H1 (cell line): ENCODE measurements around the gene KIF1B. TPM values are rescaled to one million over a fixed set of nuclear protein-coding genes. Genes with fewer than 3 reads are reported as not detected.

Source experiments
- CTCF ChIA-PET: fragments of 300-600 bp; sonication (Branson Sonifier 250); formaldehyde crosslinking; loops from one replicate; lab custom pipeline; 2021; ENCODE audit not compliant: partially characterized antibody; lab: Charles Lee
- POLR2A ChIA-PET: fragments of 300-600 bp; sonication (Branson Sonifier 250); formaldehyde crosslinking; loops from one replicate; lab custom pipeline; 2021; ENCODE audit warnings: inconsistent platforms; ENCODE audit not compliant: partially characterized antibody; lab: Charles Lee
- DNase-seq, 2 experiments: peaks; one replicate each; pipeline versions ENCODE4 v3.0.0 to v3.0.0-alpha.2; 2010 to 2022; ENCODE audit warnings: low spot score in 2 of 2, low read depth in 1 of 2, mixed read lengths in 1 of 2
- FAIRE-seq: peaks from 2 replicates; lab custom pipeline; 2011; peaks lifted over from hg19 to GRCh38; lab: Jason Lieb, UNC
- H2AFZ ChIP-seq: 2 replicates; pipeline ENCODE4 v1.8.1; 2012; ENCODE audit warnings: low read length, inconsistent platforms
- H2AK5ac ChIP-seq: 2 replicates; pipeline ENCODE4 v1.6.1; 2013; ENCODE audit warnings: low read depth, low read length
- H2BK120ac ChIP-seq: replicated peaks from 2 replicates; pipeline ENCODE3; 2013; ENCODE audit warnings: low read depth, low read length, inconsistent platforms
- H2BK12ac ChIP-seq: 2 replicates; pipeline ENCODE4 v1.6.1; 2013; ENCODE audit warnings: low read depth, low read length
- H2BK15ac ChIP-seq: 2 replicates; pipeline ENCODE4 v1.6.1; 2013; ENCODE audit warnings: low read length
- H2BK20ac ChIP-seq: 2 replicates; pipeline ENCODE4 v1.6.1; 2013; ENCODE audit warnings: low read length
- H2BK5ac ChIP-seq: 2 replicates; pipeline ENCODE4 v1.6.1; 2013; ENCODE audit warnings: low read depth, low read length
- H3K14ac ChIP-seq: 2 replicates; pipeline ENCODE4 v1.6.1; 2013; ENCODE audit warnings: inconsistent platforms; ENCODE audit not compliant: insufficient read length
- H3K18ac ChIP-seq: 2 replicates; pipeline ENCODE4 v1.6.1; 2013; ENCODE audit warnings: low read length; ENCODE audit errors: extremely low read depth
- H3K23ac ChIP-seq: 2 replicates; pipeline ENCODE4 v1.6.1; 2013; ENCODE audit warnings: inconsistent platforms; ENCODE audit not compliant: insufficient read length
- H3K23me2 ChIP-seq: 2 replicates; pipeline ENCODE4 v1.6.1; 2013; ENCODE audit warnings: low read depth, low read length
- H3K27ac ChIP-seq: 2 replicates; pipeline ENCODE4 v1.6.1; 2011; ENCODE audit warnings: low read depth, low read length, inconsistent platforms
- H3K27me3 ChIP-seq, 4 experiments: replicated peaks in 1 of 4; 1 replicate in 1 of 4; 2 replicates in 3 of 4; pipeline versions ENCODE4 v1.6.1 to v1.8.1; 2011 to 2013; ENCODE audit warnings: low read length in 3 of 4, mild to moderate bottlenecking in 3 of 4, inconsistent platforms in 2 of 4, mixed read lengths in 2 of 4, moderate library complexity in 1 of 4; ENCODE audit not compliant: control insufficient read depth in 3 of 4, insufficient read depth in 3 of 4; ENCODE audit errors: extremely low read depth in 1 of 4
- H3K36me3 ChIP-seq, 4 experiments: 2 replicates each; pipeline versions ENCODE4 v1.6.1 to v1.8.1; 2011 to 2013; ENCODE audit warnings: mild to moderate bottlenecking in 4 of 4, low read length in 3 of 4, moderate library complexity in 2 of 4, control low read depth in 1 of 4, inconsistent platforms in 1 of 4; ENCODE audit not compliant: insufficient read depth in 4 of 4, control insufficient read depth in 2 of 4
- H3K4ac ChIP-seq: replicated peaks from 2 replicates; pipeline ENCODE3; 2013; ENCODE audit warnings: low read length, low read depth, mixed read lengths, inconsistent platforms; ENCODE audit not compliant: insufficient read length
- H3K4me1 ChIP-seq, 4 experiments: replicated peaks in 1 of 4; 1 replicate in 1 of 4; 2 replicates in 3 of 4; pipeline versions ENCODE4 v1.6.1 to v1.8.1; 2011 to 2013; ENCODE audit warnings: low read length in 3 of 4, inconsistent platforms in 2 of 4, mixed read lengths in 1 of 4; ENCODE audit not compliant: insufficient read depth in 4 of 4, control insufficient read depth in 3 of 4
- H3K4me2 ChIP-seq, 2 experiments: 2 replicates each; pipeline versions ENCODE4 v1.6.1 to v1.8.1; 2011 to 2013; ENCODE audit warnings: low read depth in 2 of 2, low read length in 2 of 2, control low read depth in 1 of 2, inconsistent platforms in 1 of 2, mild to moderate bottlenecking in 1 of 2; ENCODE audit not compliant: insufficient read depth in 1 of 2
- H3K4me3 ChIP-seq, 4 experiments: fragments of 200-600, 300-600 bp in 1 of 4; sonication (generic), shearing (Covaris generic), sonication (Bioruptor Twin) in 1 of 4; 2 replicates each; pipeline versions ENCODE4 v1.5.1 to v1.8.1; 2011 to 2016; ENCODE audit warnings: low read length in 4 of 4, low read depth in 3 of 4, control low read depth in 2 of 4, inconsistent platforms in 2 of 4, mild to moderate bottlenecking in 2 of 4, mixed read lengths in 1 of 4, moderate library complexity in 1 of 4; ENCODE audit not compliant: insufficient read depth in 2 of 4; ENCODE audit errors: extremely low read depth in 1 of 4
- H3K56ac ChIP-seq: replicated peaks from 2 replicates; pipeline ENCODE3; 2013; ENCODE audit warnings: low read depth, mild to moderate bottlenecking, mixed read lengths, low read length, inconsistent platforms; ENCODE audit not compliant: insufficient read length
- H3K79me1 ChIP-seq: 2 replicates; pipeline ENCODE4 v1.6.1; 2013; ENCODE audit warnings: low read depth, low read length, control low read depth
- H3K79me2 ChIP-seq, 2 experiments: 2 replicates each; pipeline versions ENCODE4 v1.6.1 to v1.8.1; 2012 to 2013; ENCODE audit warnings: low read length in 2 of 2, mild to moderate bottlenecking in 2 of 2, inconsistent platforms in 1 of 2; ENCODE audit not compliant: insufficient read depth in 2 of 2, control insufficient read depth in 1 of 2
- H3K9ac ChIP-seq, 4 experiments: replicated peaks in 1 of 4; 1 replicate in 1 of 4; 2 replicates in 3 of 4; pipeline versions ENCODE4 v1.6.1 to v1.8.1; 2011 to 2013; ENCODE audit warnings: low read depth in 3 of 4, low read length in 3 of 4, control low read depth in 2 of 4, mild to moderate bottlenecking in 2 of 4, moderate library complexity in 2 of 4, inconsistent platforms in 1 of 4; ENCODE audit errors: extremely low read depth in 1 of 4
- H3K9me3 ChIP-seq, 2 experiments: 2 replicates each; pipeline versions ENCODE4 v1.6.1 to v1.8.1; 2012 to 2013; ENCODE audit warnings: mild to moderate bottlenecking in 2 of 2, moderate library complexity in 2 of 2, control low read depth in 1 of 2, inconsistent platforms in 1 of 2, low read depth in 1 of 2, low read length in 1 of 2, mixed read lengths in 1 of 2; ENCODE audit not compliant: insufficient read depth in 2 of 2
- H4K20me1 ChIP-seq, 2 experiments: replicated peaks in 1 of 2; 2 replicates each; pipeline versions ENCODE3 to v1.8.1; 2011 to 2013; ENCODE audit warnings: inconsistent platforms in 2 of 2, low read length in 2 of 2, mild to moderate bottlenecking in 1 of 2; ENCODE audit not compliant: insufficient read depth in 2 of 2, control insufficient read depth in 1 of 2
- H4K5ac ChIP-seq: 2 replicates; pipeline ENCODE4 v1.6.1; 2013; ENCODE audit warnings: low read length, low read depth, mixed read lengths, inconsistent platforms; ENCODE audit not compliant: insufficient read length
- H4K8ac ChIP-seq: 2 replicates; pipeline ENCODE4 v1.8.0; 2013; ENCODE audit warnings: mild to moderate bottlenecking, moderate library complexity, low read length, inconsistent platforms; ENCODE audit not compliant: insufficient read depth; ENCODE audit errors: extremely low read depth
- H4K91ac ChIP-seq: replicated peaks from 2 replicates; pipeline ENCODE3; 2013; ENCODE audit warnings: low read length, mixed read lengths, inconsistent platforms; ENCODE audit not compliant: insufficient read length
- KDM1A ChIP-seq: fragments of 200-600, 300-600 bp; sonication (generic); IDR thresholded peaks from 2 replicates; pipeline ENCODE4 v1.7.1; 2016; ENCODE audit warnings: mild to moderate bottlenecking, low read length, borderline replicate concordance
- TAF7 ChIP-seq: optimal IDR thresholded peaks from 2 replicates; pipeline ENCODE3; 2011; ENCODE audit warnings: low read depth, mild to moderate bottlenecking, inconsistent platforms, low read length, moderate library complexity, borderline replicate concordance
- WGBS, 2 experiments: shearing (Covaris generic) in 1 of 2; methylation state at CpG; one replicate each; pipeline versions ENCODE4 v1.1.6 to v1.1.7; 2013 to 2015; ENCODE audit warnings: low lambda C conversion rate in 2 of 2, mixed read lengths in 2 of 2, inconsistent platforms in 1 of 2, low coverage in 1 of 2, missing lambda C conversion rate in 1 of 2; ENCODE audit not compliant: insufficient replicate concordance in 2 of 2, insufficient coverage in 1 of 2, insufficient read length in 1 of 2; ENCODE audit errors: extremely low coverage in 1 of 2, missing lambda C conversion rate in 1 of 2; 5-methylcytosine and 5-hydroxymethylcytosine counted together
- polyA plus RNA-seq, 7 experiments: library from polyadenylated mRNA; depleted of rRNA in 3 of 7; stranded (reverse) in 5 of 7; unstranded in 2 of 7; fragments of >200 nt in 5 of 7; fragments of 200-250 nt in 2 of 7; gene quantifications; 1 replicate in 5 of 7; 2 replicates in 1 of 7; 4 replicates in 1 of 7; pipeline versions ENCODE4 v1.2.1 to v1.2.3, GENCODE V29; 2011 to 2013; ENCODE audit warnings: missing spikeins in 2 of 7, mixed read lengths in 2 of 7
- total RNA-seq: library from RNA; stranded (reverse); fragmentation: NEBNext Ultra II Directional; extraction: Animal tissue kit (Norgen Biotek cat#: 25700); gene quantifications from 2 replicates; pipeline ENCODE4 v1.2.1, GENCODE V29; 2021

Gene KIF1B
- total and polyA plus RNA-seq, 2 of the 8 experiments (the other 6 are each of a cell fraction or from before 2014, with no cell fraction given) = 39.1 to 74.2 TPM

- H3K4me3 ChIP-seq = no peak overlapping the region
- no peak overlapping the region for H3K14ac ChIP-seq
- no peak overlapping the region for H2BK12ac ChIP-seq
- H3K4ac ChIP-seq = no peak overlapping the region
- ChIA-PET POLR2A (interaction anchor here (1.0 kb wide), 1 partner anchor 83 kb away, joined by 3 read pairs; the partner anchor contains the start of gene PGD), CTCF (interaction anchor here (1.6 kb wide), 1 partner anchor 46 kb away, joined by 3 read pairs; no protein-coding TSS in a partner anchor)
- no peaks in the 10 kb centered on the region for H4K20me1 ChIP-seq
- H3K9ac ChIP-seq = no peak overlapping the region
- H4K8ac ChIP-seq = no peak overlapping the region
- H3K23ac ChIP-seq = no peak overlapping the region
- DNase-seq = no peak
- H3K23me2 ChIP-seq = no peaks in the 10 kb centered on the region
- no peaks in the 10 kb centered on the region for H3K9me3 ChIP-seq
- TF ChIP-seq KDM1A = peak; percentile 49; the same call in 1 of the 2 replicates
- no peak for TF ChIP-seq TAF7
- H3K27me3 ChIP-seq = no peaks in the 10 kb centered on the region
- H3K27ac ChIP-seq = no peak overlapping the region
- peaks cover 0 to 5% (median 1%) of the 10 kb centered on the region in 4 experiments; a peak in 3 of 7 replicates for H3K4me1 ChIP-seq
- H3K79me1 ChIP-seq = no peaks in the 10 kb centered on the region
- no peak overlapping the region for H2BK15ac ChIP-seq
- no peaks in the 10 kb centered on the region for H3K79me2 ChIP-seq
- H2AK5ac ChIP-seq = no peak overlapping the region
- no peak overlapping the region for H3K18ac ChIP-seq
- no peak overlapping the region for H4K91ac ChIP-seq
- H2BK5ac ChIP-seq = no peak overlapping the region
- no peak overlapping the region for H3K4me2 ChIP-seq
- WGBS, 2 experiments = 90% methylated on average over 2 of the region's 2 CpGs; no CpG with 5 or more reads in 1 of the 2 experiments
- FAIRE-seq = no peak
- H2BK20ac ChIP-seq = no peak overlapping the region
- H2BK120ac ChIP-seq = no peak overlapping the region
- H4K5ac ChIP-seq = no peak overlapping the region
- peaks cover 0 to 2% (median 0%) of the 10 kb centered on the region in 4 experiments; a peak in 1 of 8 replicates for H3K36me3 ChIP-seq
- H3K56ac ChIP-seq = no peak overlapping the region
- H2AFZ ChIP-seq = no peak overlapping the region
These were observed 106.4 kb downstream of the KIF1B start for GRCh38 chr1:10316752-10317151.
